HepG2 (cell line): ENCODE results near the gene OPRL1. TPM values are rescaled to one million over a fixed set of nuclear protein-coding genes. Genes with fewer than 3 reads are reported as not detected.

ENCODE experiments used
- ATAC-seq: fragments of 200-7000 bp; cut with Tn5 transposase; 3 replicates; pipeline ENCODE4 v1.9.1; 2020; ENCODE audit warnings: mild to moderate bottlenecking, moderate library complexity
- BruUV-seq: library from RNA; stranded (reverse); fragments of 400-500 nt; replicated peaks from 2 replicates; lab custom pipeline; 2021; lab: Mats Ljungman, UMichigan
- CTCF ChIA-PET: fragments of 300-600 bp; formaldehyde crosslinking; extraction: SDS; loops from one replicate; lab custom pipeline; 2021; ENCODE audit warnings: low total read pairs, inconsistent platforms, low intra/inter-chr PET ratio; lab: Yijun Ruan, JAX
- POLR2A ChIA-PET: fragments of 350-600 bp; sonication (Branson Sonifier 250); formaldehyde crosslinking; loops from one replicate; lab custom pipeline; 2020; ENCODE audit warnings: antibody characterized with exemption, inconsistent platforms; lab: Yijun Ruan, JAX
- DNase-seq: peaks from one replicate; pipeline ENCODE4 v3.0.0-alpha.2; 2015; ENCODE audit warnings: low spot score
- FAIRE-seq: peaks from 3 replicates; lab custom pipeline; 2011; peaks lifted over from hg19 to GRCh38; lab: Jason Lieb, UNC
- H2AFZ ChIP-seq: one replicate; pipeline ENCODE4 v1.6.1; 2011; ENCODE audit warnings: low read length, inconsistent platforms
- H3K27ac ChIP-seq: fragments of 300-600 bp; 3 replicates; pipeline ENCODE4 v1.8.0; 2011; ENCODE audit warnings: mixed run types, mild to moderate bottlenecking, mixed read lengths, low read length, inconsistent platforms; ENCODE audit not compliant: insufficient read depth; ENCODE audit errors: extremely low read length
- H3K27me3 ChIP-seq, 2 experiments: fragments of 200-600 bp in 1 of 2; 2 replicates in 1 of 2; 3 replicates in 1 of 2; pipeline versions ENCODE4 v1.6.0 to v1.8.0; 2011; ENCODE audit warnings: low read length in 2 of 2, mild to moderate bottlenecking in 2 of 2, moderate library complexity in 2 of 2, inconsistent platforms in 1 of 2; ENCODE audit not compliant: insufficient read depth in 2 of 2, control insufficient read depth in 1 of 2
- H3K36me3 ChIP-seq, 2 experiments: fragments of 200-600 bp in 1 of 2; replicated peaks in 1 of 2; 2 replicates in 1 of 2; 3 replicates in 1 of 2; pipeline versions ENCODE4 v1.5.1 to v1.8.0; 2011; ENCODE audit warnings: low read length in 2 of 2, inconsistent platforms in 1 of 2; ENCODE audit not compliant: insufficient read depth in 2 of 2, control insufficient read depth in 1 of 2
- H3K4me1 ChIP-seq: 2 replicates; pipeline ENCODE4 v1.5.1; 2012; ENCODE audit warnings: low read length, inconsistent platforms; ENCODE audit not compliant: insufficient read depth
- H3K4me2 ChIP-seq: 2 replicates; pipeline ENCODE4 v1.6.0; 2011; ENCODE audit warnings: low read depth, low read length, inconsistent platforms
- H3K4me3 ChIP-seq, 3 experiments: fragments of 200-600 bp in 1 of 3; sonication (generic), shearing (Covaris generic) in 1 of 3; replicated peaks in 1 of 3; 2 replicates each; pipeline ENCODE4 v1.5.1; 2011 to 2016; ENCODE audit warnings: low read length in 3 of 3, inconsistent platforms in 2 of 3, low read depth in 2 of 3, mild to moderate bottlenecking in 2 of 3, control low read depth in 1 of 3, mixed read lengths in 1 of 3; ENCODE audit not compliant: insufficient read depth in 1 of 3
- H3K79me2 ChIP-seq: one replicate; pipeline ENCODE4 v1.6.1; 2011; ENCODE audit warnings: low read length, inconsistent platforms; ENCODE audit not compliant: insufficient read depth
- H3K9ac ChIP-seq: 2 replicates; pipeline ENCODE4 v1.6.0; 2011; ENCODE audit warnings: mild to moderate bottlenecking, low read depth, low read length, inconsistent platforms; ENCODE audit not compliant: insufficient read depth
- H3K9me3 ChIP-seq: 2 replicates; pipeline ENCODE4 v1.5.1; 2012; ENCODE audit warnings: mild to moderate bottlenecking, low read length
- H4K20me1 ChIP-seq: 2 replicates; pipeline ENCODE4 v1.6.0; 2011; ENCODE audit warnings: inconsistent platforms, mild to moderate bottlenecking, low read length, moderate library complexity; ENCODE audit not compliant: insufficient read depth
- ATF6 ChIP-seq: sonication (generic); formaldehyde crosslinking; conservative IDR thresholded peaks from 2 replicates; pipeline ENCODE4 v1.4.0; 2020; ENCODE audit warnings: missing genetic modification reagents
- PTBP1 ChIP-seq: fragments of 200-400 bp; formaldehyde crosslinking; IDR thresholded peaks from 2 replicates; pipeline ENCODE4 v1.6.1; 2018; ENCODE audit warnings: low read length, low read depth; ENCODE audit not compliant: poor library complexity, severe bottlenecking
- RARA ChIP-seq: IDR thresholded peaks from 2 replicates; pipeline ENCODE4 v1.6.1; 2016; ENCODE audit warnings: missing genetic modification reagents, missing compliant biosample characterization
- SAP130 ChIP-seq: IDR thresholded peaks from 2 replicates; pipeline ENCODE4 v1.6.1; 2016; ENCODE audit warnings: low read depth
- SUZ12 ChIP-seq: fragments of 150-350 bp; IDR thresholded peaks from 2 replicates; pipeline ENCODE4 v1.6.1; 2014; ENCODE audit warnings: low read depth, low read length
- ZMAT3 ChIP-seq: sonication (generic); formaldehyde crosslinking; conservative IDR thresholded peaks from 2 replicates; pipeline ENCODE4 v1.7.0; 2021; ENCODE audit warnings: missing genetic modification reagents
- ZNF260 ChIP-seq: sonication (generic); formaldehyde crosslinking; IDR thresholded peaks from 2 replicates; pipeline ENCODE4 v1.4.0; 2020; ENCODE audit warnings: missing genetic modification reagents, low read depth, mild to moderate bottlenecking, borderline replicate concordance
- ZNF337 ChIP-seq: sonication (generic); formaldehyde crosslinking; IDR thresholded peaks from 2 replicates; pipeline ENCODE4 v1.5.1; 2020; ENCODE audit warnings: missing genetic modification reagents, low read depth, mild to moderate bottlenecking, borderline replicate concordance
- ZNF503 ChIP-seq: sonication (generic); formaldehyde crosslinking; IDR thresholded peaks from 2 replicates; pipeline ENCODE4 v1.4.0; 2020; ENCODE audit warnings: missing genetic modification reagents
- ZNF75D ChIP-seq: sonication (generic); formaldehyde crosslinking; IDR thresholded peaks from 2 replicates; pipeline ENCODE4 v1.8.1; 2023; ENCODE audit warnings: missing genetic modification reagents, mild to moderate bottlenecking, borderline replicate concordance
- WGBS: methylation state at CpG from one replicate; pipeline ENCODE4 v1.1.6; 2017; ENCODE audit warnings: low lambda C conversion rate; 5-methylcytosine and 5-hydroxymethylcytosine counted together
- in situ Hi-C: cut with HindIII; loops from 2 replicates; pipeline ENCODE4 v1.10.0; 2017; ENCODE audit warnings: low pct_unique_long_range_greater_than_20kb; ENCODE audit not compliant: extremely low pct_ligation_motif_present
- intact Hi-C: fragments of 100-400 bp; cut with micrococcal nuclease; formaldehyde crosslinking; loops from one replicate; pipeline ENCODE4 v1.10.0; 2022; ENCODE audit not compliant: unreplicated experiment
- polyA plus RNA-seq, 8 experiments: library from polyadenylated mRNA; depleted of rRNA in 3 of 8; stranded (reverse) in 7 of 8; unstranded in 1 of 8; fragments of >200 nt; fragmentation: Illumina TruSeq in 4 of 8; extraction: Trizol in 4 of 8; gene quantifications; 2 replicates each; pipeline versions ENCODE4 v1.2.1 to v1.2.3, GENCODE V29; 2011 to 2016; ENCODE audit warnings: low read depth in 4 of 8, missing spikeins in 1 of 8, mixed read lengths in 1 of 8; ENCODE audit not compliant: insufficient read depth in 1 of 8
- total RNA-seq, 5 experiments: library from RNA; depleted of rRNA; stranded (reverse); fragments of >200 nt; fragmentation: Illumina TruSeq; extraction: Trizol; gene quantifications; 2 replicates each; pipeline ENCODE4 v1.2.3, GENCODE V29; 2016; ENCODE audit warnings: low read depth in 1 of 5
- TF ChIP-seq, protein P1 (sequence below): sonication (generic); formaldehyde crosslinking; conservative IDR thresholded peaks from 2 replicates; pipeline ENCODE4 v1.4.0; 2020; ENCODE audit warnings: missing genetic modification reagents
- TF ChIP-seq, protein P2 (sequence below): sonication (generic); IDR thresholded peaks from 2 replicates; pipeline ENCODE4 v1.6.1; 2016; ENCODE audit warnings: low read depth, borderline replicate concordance

OPRL1 gene
- total and polyA plus RNA-seq, 2 of the 13 experiments (the other 11 are each of a cell fraction or from before 2014, with no cell fraction given): 0.35 to 0.71 TPM

GRCh38 chr20:64063389-64064144, 16.3 kb upstream of the OPRL1 start (continued):
- 0 out of 2 replicates have a peak, but pooled peaks have one; percentile 15 for TF ChIP-seq ATF6 (CRISPR knock-in tag)

- ATAC-seq: peak; percentile 24
- no peak for DNase-seq
- peak overlapping the region; percentile 82 to 98 (median 90) for H3K4me3 ChIP-seq
- peaks cover 3 to 11% of the 10 kb centered on the region in 2 experiments; a peak in 2 of 5 replicates for H3K27me3 ChIP-seq
- peaks cover 56% of the 10 kb centered on the region for H3K4me1 ChIP-seq
- ChIA-PET CTCF (no interaction called here), POLR2A (interaction anchor here (1.2 to 3.7 kb wide), 8 partner anchors 8 to 406 kb away, joined by 4 to 34 read pairs (median 6); partner anchors contain the start of genes C20orf204, OPRL1, RGS19 and RTEL1)
- H2AFZ ChIP-seq: no peak overlapping the region
- H3K36me3 ChIP-seq: no peaks in the 10 kb centered on the region
- no peaks in the 10 kb centered on the region for H3K9me3 ChIP-seq
- no TSS peak for BruUV-seq
- FAIRE-seq: peak; percentile 28
- WGBS: 0% methylated on average over 11 of the region's 12 CpGs
- H3K79me2 ChIP-seq: no peaks in the 10 kb centered on the region
- H3K4me2 ChIP-seq: peak overlapping the region; percentile 95
- in situ Hi-C loops: no loop called here
- intact Hi-C loops: loop anchor here (2.0 kb wide), 1 partner anchor 17 kb away; the partner anchor contains the start of gene OPRL1
- peak overlapping the region; percentile 82 for H3K9ac ChIP-seq
- peaks cover 4% of the 10 kb centered on the region; the same call in 1 of the 2 replicates for H4K20me1 ChIP-seq
- H3K27ac ChIP-seq: peak overlapping the region; percentile 78
- TF ChIP-seq SUZ12 (no peak), ZNF260 (no peak), ZNF75D (0 out of 2 replicates have a peak, but pooled peaks have one; percentile 75), RARA (peak; percentile 55), ZNF503 (CRISPR knock-in tag) (no peak), PTBP1 (peak; percentile 88), ZNF337 (0 out of 2 replicates have a peak, but pooled peaks have one; percentile 9), SAP130 (CRISPR knock-in tag) (no peak), ZMAT3 (peak; percentile 63; the same call in 1 of the 2 replicates)
- TF ChIP-seq, protein P1, sequence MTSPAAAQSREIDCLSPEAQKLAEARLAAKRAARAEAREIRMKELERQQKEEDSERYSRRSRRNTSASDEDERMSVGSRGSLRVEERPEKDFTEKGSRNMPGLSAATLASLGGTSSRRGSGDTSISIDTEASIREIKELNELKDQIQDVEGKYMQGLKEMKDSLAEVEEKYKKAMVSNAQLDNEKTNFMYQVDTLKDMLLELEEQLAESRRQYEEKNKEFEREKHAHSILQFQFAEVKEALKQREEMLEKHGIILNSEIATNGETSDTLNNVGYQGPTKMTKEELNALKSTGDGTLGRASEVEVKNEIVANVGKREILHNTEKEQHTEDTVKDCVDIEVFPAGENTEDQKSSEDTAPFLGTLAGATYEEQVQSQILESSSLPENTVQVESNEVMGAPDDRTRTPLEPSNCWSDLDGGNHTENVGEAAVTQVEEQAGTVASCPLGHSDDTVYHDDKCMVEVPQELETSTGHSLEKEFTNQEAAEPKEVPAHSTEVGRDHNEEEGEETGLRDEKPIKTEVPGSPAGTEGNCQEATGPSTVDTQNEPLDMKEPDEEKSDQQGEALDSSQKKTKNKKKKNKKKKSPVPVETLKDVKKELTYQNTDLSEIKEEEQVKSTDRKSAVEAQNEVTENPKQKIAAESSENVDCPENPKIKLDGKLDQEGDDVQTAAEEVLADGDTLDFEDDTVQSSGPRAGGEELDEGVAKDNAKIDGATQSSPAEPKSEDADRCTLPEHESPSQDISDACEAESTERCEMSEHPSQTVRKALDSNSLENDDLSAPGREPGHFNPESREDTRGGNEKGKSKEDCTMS (CRISPR knock-in tag): no peak
- TF ChIP-seq, protein P2, sequence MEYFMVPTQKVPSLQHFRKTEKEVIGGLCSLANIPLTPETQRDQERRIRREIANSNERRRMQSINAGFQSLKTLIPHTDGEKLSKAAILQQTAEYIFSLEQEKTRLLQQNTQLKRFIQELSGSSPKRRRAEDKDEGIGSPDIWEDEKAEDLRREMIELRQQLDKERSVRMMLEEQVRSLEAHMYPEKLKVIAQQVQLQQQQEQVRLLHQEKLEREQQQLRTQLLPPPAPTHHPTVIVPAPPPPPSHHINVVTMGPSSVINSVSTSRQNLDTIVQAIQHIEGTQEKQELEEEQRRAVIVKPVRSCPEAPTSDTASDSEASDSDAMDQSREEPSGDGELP: peak; percentile 56; the same call in 1 of the 2 replicates
Observed at GRCh38 chr20:64064145-64064698, 15.7 kb upstream of the OPRL1 start.
